ENCODE results near the gene LRMDA. TPM values are rescaled to one million over a fixed set of nuclear protein-coding genes. Genes with fewer than 3 reads are reported as not detected.

Gene LRMDA
- total and polyA plus RNA-seq, 2 of the 13 experiments (the other 11 are each of a cell fraction or from before 2014, with no cell fraction given): 13.4 to 22.0 TPM

DNA sequence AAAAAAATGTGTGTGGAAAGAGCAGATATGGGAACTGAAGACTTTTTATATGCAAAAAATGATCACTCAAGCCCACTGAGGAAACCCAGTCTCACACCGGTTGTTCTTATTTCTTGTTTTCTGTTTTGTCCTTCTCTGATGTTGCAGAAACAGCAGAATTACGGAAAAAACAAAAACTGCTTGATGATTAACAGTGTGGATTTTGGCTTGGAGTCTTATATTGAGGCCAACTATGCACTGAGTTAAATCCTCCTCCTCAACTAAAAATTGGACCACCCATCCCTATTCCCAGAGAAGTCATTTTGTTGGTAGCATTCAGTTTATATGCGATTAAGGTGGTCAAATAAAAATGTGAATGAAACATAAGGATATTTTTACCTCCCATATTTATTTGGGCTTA lies 246.1 kb downstream of the LRMDA start:
- in situ Hi-C loops (cut with HindIII; ENCODE audit: extremely low pct_ligation_motif_present, low pct_unique_long_range_greater_than_20kb) (no loop called here), intact Hi-C loops (cut with micrococcal nuclease; ENCODE audit: unreplicated experiment) (no loop called here)
- H3K4me2 ChIP-seq (ENCODE audit: low read depth, low read length): no peak overlapping the region
- no peaks in the 10 kb centered on the region for H3K79me2 ChIP-seq (ENCODE audit: insufficient read depth, low read length)
- no peaks in the 10 kb centered on the region; a peak in 2 of 5 replicates for H3K36me3 ChIP-seq (replicated peaks in 1 of 2; ENCODE audit: control insufficient read depth in 1 of 2, insufficient read depth in 2 of 2, low read length in 2 of 2)
- H3K27ac ChIP-seq (ENCODE audit: extremely low read length, insufficient read depth, low read length): no peak overlapping the region
- TF ChIP-seq, protein P1, sequence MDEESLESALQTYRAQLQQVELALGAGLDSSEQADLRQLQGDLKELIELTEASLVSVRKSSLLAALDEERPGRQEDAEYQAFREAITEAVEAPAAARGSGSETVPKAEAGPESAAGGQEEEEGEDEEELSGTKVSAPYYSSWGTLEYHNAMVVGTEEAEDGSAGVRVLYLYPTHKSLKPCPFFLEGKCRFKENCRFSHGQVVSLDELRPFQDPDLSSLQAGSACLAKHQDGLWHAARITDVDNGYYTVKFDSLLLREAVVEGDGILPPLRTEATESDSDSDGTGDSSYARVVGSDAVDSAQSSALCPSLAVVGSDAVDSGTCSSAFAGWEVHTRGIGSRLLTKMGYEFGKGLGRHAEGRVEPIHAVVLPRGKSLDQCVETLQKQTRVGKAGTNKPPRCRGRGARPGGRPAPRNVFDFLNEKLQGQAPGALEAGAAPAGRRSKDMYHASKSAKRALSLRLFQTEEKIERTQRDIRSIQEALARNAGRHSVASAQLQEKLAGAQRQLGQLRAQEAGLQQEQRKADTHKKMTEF (CRISPR knock-in tag; IDR thresholded peaks at IDR 0.05): no peak
- TF ChIP-seq ZNF138 (CRISPR knock-in tag; IDR thresholded peaks at IDR 0.05; ENCODE audit: low read depth) (no peak), ZNF879 (CRISPR knock-in tag; IDR thresholded peaks at IDR 0.05) (no peak), TBX3 (IDR thresholded peaks at IDR 0.05; ENCODE audit: borderline replicate concordance) (no peak), MBD4 (IDR thresholded peaks at IDR 0.05; ENCODE audit: borderline replicate concordance, low read length) (no peak), ZNF274 (CRISPR knock-in tag; IDR thresholded peaks at IDR 0.05) (no peak), FOSL2 (CRISPR knock-in tag; IDR thresholded peaks at IDR 0.05) (no peak), FOXA1 (IDR thresholded peaks at IDR 0.05) (no peak), FOXA1 (CRISPR knock-in tag; IDR thresholded peaks at IDR 0.05) (no peak), EHMT2 (IDR thresholded peaks at IDR 0.05; ENCODE audit: borderline replicate concordance, low read depth, low read length) (no peak), ZNF644 (CRISPR knock-in tag; IDR thresholded peaks at IDR 0.05; ENCODE audit: low read depth) (no peak), CCAR2 (optimal IDR thresholded peaks at IDR 0.05; ENCODE audit: low read depth, low read length) (no peak), PAWR (CRISPR knock-in tag; IDR thresholded peaks at IDR 0.05; ENCODE audit: borderline replicate concordance) (no peak)
- TF ChIP-seq, protein P2, sequence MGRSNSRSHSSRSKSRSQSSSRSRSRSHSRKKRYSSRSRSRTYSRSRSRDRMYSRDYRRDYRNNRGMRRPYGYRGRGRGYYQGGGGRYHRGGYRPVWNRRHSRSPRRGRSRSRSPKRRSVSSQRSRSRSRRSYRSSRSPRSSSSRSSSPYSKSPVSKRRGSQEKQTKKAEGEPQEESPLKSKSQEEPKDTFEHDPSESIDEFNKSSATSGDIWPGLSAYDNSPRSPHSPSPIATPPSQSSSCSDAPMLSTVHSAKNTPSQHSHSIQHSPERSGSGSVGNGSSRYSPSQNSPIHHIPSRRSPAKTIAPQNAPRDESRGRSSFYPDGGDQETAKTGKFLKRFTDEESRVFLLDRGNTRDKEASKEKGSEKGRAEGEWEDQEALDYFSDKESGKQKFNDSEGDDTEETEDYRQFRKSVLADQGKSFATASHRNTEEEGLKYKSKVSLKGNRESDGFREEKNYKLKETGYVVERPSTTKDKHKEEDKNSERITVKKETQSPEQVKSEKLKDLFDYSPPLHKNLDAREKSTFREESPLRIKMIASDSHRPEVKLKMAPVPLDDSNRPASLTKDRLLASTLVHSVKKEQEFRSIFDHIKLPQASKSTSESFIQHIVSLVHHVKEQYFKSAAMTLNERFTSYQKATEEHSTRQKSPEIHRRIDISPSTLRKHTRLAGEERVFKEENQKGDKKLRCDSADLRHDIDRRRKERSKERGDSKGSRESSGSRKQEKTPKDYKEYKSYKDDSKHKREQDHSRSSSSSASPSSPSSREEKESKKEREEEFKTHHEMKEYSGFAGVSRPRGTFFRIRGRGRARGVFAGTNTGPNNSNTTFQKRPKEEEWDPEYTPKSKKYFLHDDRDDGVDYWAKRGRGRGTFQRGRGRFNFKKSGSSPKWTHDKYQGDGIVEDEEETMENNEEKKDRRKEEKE (IDR thresholded peaks at IDR 0.05): no peak
- TF ChIP-seq, protein P3, sequence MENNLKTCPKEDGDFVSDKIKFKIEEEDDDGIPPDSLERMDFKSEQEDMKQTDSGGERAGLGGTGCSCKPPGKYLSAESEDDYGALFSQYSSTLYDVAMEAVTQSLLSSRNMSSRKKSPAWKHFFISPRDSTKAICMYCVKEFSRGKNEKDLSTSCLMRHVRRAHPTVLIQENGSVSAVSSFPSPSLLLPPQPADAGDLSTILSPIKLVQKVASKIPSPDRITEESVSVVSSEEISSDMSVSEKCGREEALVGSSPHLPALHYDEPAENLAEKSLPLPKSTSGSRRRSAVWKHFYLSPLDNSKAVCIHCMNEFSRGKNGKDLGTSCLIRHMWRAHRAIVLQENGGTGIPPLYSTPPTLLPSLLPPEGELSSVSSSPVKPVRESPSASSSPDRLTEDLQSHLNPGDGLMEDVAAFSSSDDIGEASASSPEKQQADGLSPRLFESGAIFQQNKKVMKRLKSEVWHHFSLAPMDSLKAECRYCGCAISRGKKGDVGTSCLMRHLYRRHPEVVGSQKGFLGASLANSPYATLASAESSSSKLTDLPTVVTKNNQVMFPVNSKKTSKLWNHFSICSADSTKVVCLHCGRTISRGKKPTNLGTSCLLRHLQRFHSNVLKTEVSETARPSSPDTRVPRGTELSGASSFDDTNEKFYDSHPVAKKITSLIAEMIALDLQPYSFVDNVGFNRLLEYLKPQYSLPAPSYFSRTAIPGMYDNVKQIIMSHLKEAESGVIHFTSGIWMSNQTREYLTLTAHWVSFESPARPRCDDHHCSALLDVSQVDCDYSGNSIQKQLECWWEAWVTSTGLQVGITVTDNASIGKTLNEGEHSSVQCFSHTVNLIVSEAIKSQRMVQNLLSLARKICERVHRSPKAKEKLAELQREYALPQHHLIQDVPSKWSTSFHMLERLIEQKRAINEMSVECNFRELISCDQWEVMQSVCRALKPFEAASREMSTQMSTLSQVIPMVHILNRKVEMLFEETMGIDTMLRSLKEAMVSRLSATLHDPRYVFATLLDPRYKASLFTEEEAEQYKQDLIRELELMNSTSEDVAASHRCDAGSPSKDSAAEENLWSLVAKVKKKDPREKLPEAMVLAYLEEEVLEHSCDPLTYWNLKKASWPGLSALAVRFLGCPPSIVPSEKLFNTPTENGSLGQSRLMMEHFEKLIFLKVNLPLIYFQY (CRISPR knock-in tag; IDR thresholded peaks at IDR 0.05; ENCODE audit: borderline replicate concordance): no peak
- TF ChIP-seq, protein P4, sequence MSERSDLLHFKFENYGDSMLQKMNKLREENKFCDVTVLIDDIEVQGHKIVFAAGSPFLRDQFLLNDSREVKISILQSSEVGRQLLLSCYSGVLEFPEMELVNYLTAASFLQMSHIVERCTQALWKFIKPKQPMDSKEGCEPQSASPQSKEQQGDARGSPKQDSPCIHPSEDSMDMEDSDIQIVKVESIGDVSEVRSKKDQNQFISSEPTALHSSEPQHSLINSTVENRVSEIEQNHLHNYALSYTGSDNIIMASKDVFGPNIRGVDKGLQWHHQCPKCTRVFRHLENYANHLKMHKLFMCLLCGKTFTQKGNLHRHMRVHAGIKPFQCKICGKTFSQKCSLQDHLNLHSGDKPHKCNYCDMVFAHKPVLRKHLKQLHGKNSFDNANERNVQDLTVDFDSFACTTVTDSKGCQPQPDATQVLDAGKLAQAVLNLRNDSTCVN (CRISPR knock-in tag; IDR thresholded peaks at IDR 0.05; ENCODE audit: borderline replicate concordance): no peak
- no peak overlapping the region for H2AFZ ChIP-seq (ENCODE audit: low read length)
- H3K9me3 ChIP-seq (ENCODE audit: low read length): no peaks in the 10 kb centered on the region
- H4K20me1 ChIP-seq (ENCODE audit: insufficient read depth, low read length): no peaks in the 10 kb centered on the region
- ChIA-PET POLR2A (no interaction called here), CTCF (ENCODE audit: low intra/inter-chr PET ratio, low total read pairs) (no interaction called here)
- 98% methylated on average over 3 of the region's 3 CpGs for WGBS (ENCODE audit: low lambda C conversion rate)
- FAIRE-seq: no peak
- no peak overlapping the region for H3K4me3 ChIP-seq (replicated peaks in 1 of 3; ENCODE audit: insufficient read depth in 1 of 3, low read depth in 2 of 3, low read length in 3 of 3)
- no peak for DNase-seq (ENCODE audit: low spot score)
- BruUV-seq (replicated peaks): no TSS peak
- H3K9ac ChIP-seq (ENCODE audit: insufficient read depth, low read depth, low read length): no peak overlapping the region
- peaks cover 11% of the 10 kb centered on the region for H3K4me1 ChIP-seq (ENCODE audit: insufficient read depth, low read length)
- no peak for ATAC-seq
- H3K27me3 ChIP-seq (ENCODE audit: control insufficient read depth in 1 of 2, insufficient read depth in 2 of 2, low read length in 2 of 2): no peaks in the 10 kb centered on the region

Measured in HepG2 (cell line).